ENCODE measurements around the gene TMEM108.

- TF ChIP-seq CTCF (conservative IDR thresholded peaks at IDR 0.05) (no peak), ZFX (IDR thresholded peaks at IDR 0.05) (no peak)
These were observed 20.6 kb downstream of the TMEM108 start for GRCh38 chr3:133058831-133059230.
